SK-N-SH treated with all-trans-retinoic acid at 6 μM for 48 hours (cell line): ENCODE results near the gene SAMSN1.

Source experiments
- BACH2 ChIP-seq: fragments of 250-450 bp; sonication (Bioruptor Pico); IDR thresholded peaks from 2 replicates; pipeline ENCODE4 v1.9.0; 2021; ENCODE audit warnings: mild to moderate bottlenecking, borderline replicate concordance
- CSDC2 ChIP-seq: fragments of 250-450 bp; sonication (Bioruptor Pico); IDR thresholded peaks from 2 replicates; pipeline ENCODE4 v1.5.0; 2020; ENCODE audit warnings: mild to moderate bottlenecking, moderate library complexity
- OSR1 ChIP-seq: fragments of 250-450 bp; sonication (Bioruptor Pico); IDR thresholded peaks from 2 replicates; pipeline ENCODE4 v1.8.0; 2022; ENCODE audit warnings: moderate library complexity, mild to moderate bottlenecking, inconsistent platforms
- PPARA ChIP-seq: fragments of 250-450 bp; sonication (Bioruptor Pico); IDR thresholded peaks from 2 replicates; pipeline ENCODE4 v1.5.0; 2020; ENCODE audit warnings: mild to moderate bottlenecking, borderline replicate concordance
- RARB ChIP-seq: fragments of 250-450 bp; sonication (Bioruptor Pico); IDR thresholded peaks from 2 replicates; pipeline ENCODE4 v1.8.0; 2021; ENCODE audit warnings: mild to moderate bottlenecking, moderate library complexity
- TOX ChIP-seq: fragments of 250-450 bp; sonication (Bioruptor Pico); IDR thresholded peaks from 2 replicates; pipeline ENCODE4 v1.8.0; 2021; ENCODE audit warnings: mild to moderate bottlenecking, moderate library complexity, borderline replicate concordance
- TF ChIP-seq, protein P1 (sequence below): fragments of 250-450 bp; sonication (Bioruptor Pico); IDR thresholded peaks from 2 replicates; pipeline ENCODE4 v1.8.0; 2020; ENCODE audit warnings: mild to moderate bottlenecking, moderate library complexity, borderline replicate concordance
- TF ChIP-seq, protein P2 (sequence below): fragments of 250-450 bp; sonication (Bioruptor Pico); IDR thresholded peaks from 2 replicates; pipeline ENCODE4 v1.5.1; 2020; ENCODE audit warnings: low read depth, mild to moderate bottlenecking, moderate library complexity

DNA sequence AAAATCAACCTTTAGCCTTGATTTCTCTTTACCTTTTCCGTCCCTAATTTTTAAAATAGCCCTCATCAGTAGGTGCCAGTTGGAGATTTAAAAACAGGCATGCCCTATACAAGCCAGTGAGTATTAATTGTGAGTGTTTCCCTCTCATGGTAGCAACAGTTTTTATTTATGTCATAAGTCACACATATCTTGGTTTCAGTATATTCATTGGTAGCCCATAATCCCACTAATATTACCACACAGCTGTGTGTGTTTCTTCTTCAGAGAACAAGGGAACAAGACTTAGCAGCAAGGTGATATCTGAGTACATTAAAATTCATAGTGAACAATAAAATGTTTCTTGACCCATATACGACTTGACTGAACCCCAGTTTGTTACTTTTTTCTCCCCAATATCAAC lies 94.6 kb downstream of the SAMSN1 start:
- no peak for TF ChIP-seq OSR1 (CRISPR knock-in tag)
- no peak for TF ChIP-seq CSDC2 (CRISPR knock-in tag)
- no peak for TF ChIP-seq RARB
- TF ChIP-seq BACH2 (CRISPR knock-in tag) = no peak
- TF ChIP-seq, protein P1, sequence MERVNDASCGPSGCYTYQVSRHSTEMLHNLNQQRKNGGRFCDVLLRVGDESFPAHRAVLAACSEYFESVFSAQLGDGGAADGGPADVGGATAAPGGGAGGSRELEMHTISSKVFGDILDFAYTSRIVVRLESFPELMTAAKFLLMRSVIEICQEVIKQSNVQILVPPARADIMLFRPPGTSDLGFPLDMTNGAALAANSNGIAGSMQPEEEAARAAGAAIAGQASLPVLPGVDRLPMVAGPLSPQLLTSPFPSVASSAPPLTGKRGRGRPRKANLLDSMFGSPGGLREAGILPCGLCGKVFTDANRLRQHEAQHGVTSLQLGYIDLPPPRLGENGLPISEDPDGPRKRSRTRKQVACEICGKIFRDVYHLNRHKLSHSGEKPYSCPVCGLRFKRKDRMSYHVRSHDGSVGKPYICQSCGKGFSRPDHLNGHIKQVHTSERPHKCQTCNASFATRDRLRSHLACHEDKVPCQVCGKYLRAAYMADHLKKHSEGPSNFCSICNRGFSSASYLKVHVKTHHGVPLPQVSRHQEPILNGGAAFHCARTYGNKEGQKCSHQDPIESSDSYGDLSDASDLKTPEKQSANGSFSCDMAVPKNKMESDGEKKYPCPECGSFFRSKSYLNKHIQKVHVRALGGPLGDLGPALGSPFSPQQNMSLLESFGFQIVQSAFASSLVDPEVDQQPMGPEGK (CRISPR knock-in tag) = no peak
- TF ChIP-seq PPARA (CRISPR knock-in tag) = no peak
- TF ChIP-seq TOX (CRISPR knock-in tag) = no peak
- TF ChIP-seq, protein P2, sequence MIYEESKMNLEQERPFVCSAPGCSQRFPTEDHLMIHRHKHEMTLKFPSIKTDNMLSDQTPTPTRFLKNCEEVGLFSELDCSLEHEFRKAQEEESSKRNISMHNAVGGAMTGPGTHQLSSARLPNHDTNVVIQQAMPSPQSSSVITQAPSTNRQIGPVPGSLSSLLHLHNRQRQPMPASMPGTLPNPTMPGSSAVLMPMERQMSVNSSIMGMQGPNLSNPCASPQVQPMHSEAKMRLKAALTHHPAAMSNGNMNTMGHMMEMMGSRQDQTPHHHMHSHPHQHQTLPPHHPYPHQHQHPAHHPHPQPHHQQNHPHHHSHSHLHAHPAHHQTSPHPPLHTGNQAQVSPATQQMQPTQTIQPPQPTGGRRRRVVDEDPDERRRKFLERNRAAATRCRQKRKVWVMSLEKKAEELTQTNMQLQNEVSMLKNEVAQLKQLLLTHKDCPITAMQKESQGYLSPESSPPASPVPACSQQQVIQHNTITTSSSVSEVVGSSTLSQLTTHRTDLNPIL (CRISPR knock-in tag) = no peak
